ENCODE measurements around the gene UNC13D. TPM values are rescaled to one million over a fixed set of nuclear protein-coding genes. Genes with fewer than 3 reads are reported as not detected.

UNC13D gene
- total and polyA plus RNA-seq, 9 of the 15 experiments (the other 6 are each of a cell fraction or from before 2014, with no cell fraction given): 0.86 to 244 (median 69.2) TPM

GRCh38 chr17:75785016-75785890 lies 59.0 kb downstream of the UNC13D start (continued):
- TF ChIP-seq, protein P1, sequence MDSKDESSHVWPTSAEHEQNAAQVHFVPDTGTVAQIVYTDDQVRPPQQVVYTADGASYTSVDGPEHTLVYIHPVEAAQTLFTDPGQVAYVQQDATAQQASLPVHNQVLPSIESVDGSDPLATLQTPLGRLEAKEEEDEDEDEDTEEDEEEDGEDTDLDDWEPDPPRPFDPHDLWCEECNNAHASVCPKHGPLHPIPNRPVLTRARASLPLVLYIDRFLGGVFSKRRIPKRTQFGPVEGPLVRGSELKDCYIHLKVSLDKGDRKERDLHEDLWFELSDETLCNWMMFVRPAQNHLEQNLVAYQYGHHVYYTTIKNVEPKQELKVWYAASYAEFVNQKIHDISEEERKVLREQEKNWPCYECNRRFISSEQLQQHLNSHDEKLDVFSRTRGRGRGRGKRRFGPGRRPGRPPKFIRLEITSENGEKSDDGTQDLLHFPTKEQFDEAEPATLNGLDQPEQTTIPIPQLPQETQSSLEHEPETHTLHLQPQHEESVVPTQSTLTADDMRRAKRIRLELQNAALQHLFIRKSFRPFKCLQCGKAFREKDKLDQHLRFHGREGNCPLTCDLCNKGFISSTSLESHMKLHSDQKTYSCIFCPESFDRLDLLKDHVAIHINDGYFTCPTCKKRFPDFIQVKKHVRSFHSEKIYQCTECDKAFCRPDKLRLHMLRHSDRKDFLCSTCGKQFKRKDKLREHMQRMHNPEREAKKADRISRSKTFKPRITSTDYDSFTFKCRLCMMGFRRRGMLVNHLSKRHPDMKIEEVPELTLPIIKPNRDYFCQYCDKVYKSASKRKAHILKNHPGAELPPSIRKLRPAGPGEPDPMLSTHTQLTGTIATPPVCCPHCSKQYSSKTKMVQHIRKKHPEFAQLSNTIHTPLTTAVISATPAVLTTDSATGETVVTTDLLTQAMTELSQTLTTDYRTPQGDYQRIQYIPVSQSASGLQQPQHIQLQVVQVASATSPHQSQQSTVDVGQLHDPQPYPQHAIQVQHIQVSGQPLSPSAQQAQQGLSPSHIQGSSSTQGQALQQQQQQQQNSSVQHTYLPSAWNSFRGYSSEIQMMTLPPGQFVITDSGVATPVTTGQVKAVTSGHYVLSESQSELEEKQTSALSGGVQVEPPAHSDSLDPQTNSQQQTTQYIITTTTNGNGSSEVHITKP (IDR thresholded peaks at IDR 0.05; ENCODE audit: partially characterized antibody): no peak
- TF ChIP-seq PTRF (tag; IDR thresholded peaks at IDR 0.05) (peak; percentile 86), KAT8 (IDR thresholded peaks at IDR 0.05; ENCODE audit: low read depth) (no peak), GTF3C2 (IDR thresholded peaks at IDR 0.05; ENCODE audit: borderline replicate concordance, extremely low read depth, insufficient read length) (no peak), HMG20A (CRISPR knock-in tag; conservative IDR thresholded peaks at IDR 0.05) (peak; percentile 71; the same call in 1 of the 2 replicates), ELF4 (CRISPR knock-in tag; IDR thresholded peaks at IDR 0.05) (peak; percentile 54; the same call in 1 of the 2 replicates), SMAD4 (CRISPR knock-in tag; conservative IDR thresholded peaks at IDR 0.05) (peak; percentile 90), DMBX1 (CRISPR knock-in tag; IDR thresholded peaks at IDR 0.05; ENCODE audit: borderline replicate concordance) (peak; percentile 96), NFRKB (IDR thresholded peaks at IDR 0.05; ENCODE audit: low read depth) (peak; percentile 99), ZC3H4 (CRISPR knock-in tag; IDR thresholded peaks at IDR 0.05; ENCODE audit: borderline replicate concordance) (peak; percentile 98), CTBP1 (IDR thresholded peaks at IDR 0.05; ENCODE audit: borderline replicate concordance) (0 out of 2 replicates have a peak, but pooled peaks have one; percentile 51), CHD2 (IDR thresholded peaks at IDR 0.05; ENCODE audit: low read depth, low read length) (peak; percentile 61; the same call in 1 of the 2 replicates), ZC3H11A (IDR thresholded peaks at IDR 0.05; ENCODE audit: low read depth, low read length) (no peak), MNT (conservative IDR thresholded peaks at IDR 0.05) (peak; percentile 2 to 64; a peak in 1 of 4 replicates)
- TF ChIP-seq, protein P2, sequence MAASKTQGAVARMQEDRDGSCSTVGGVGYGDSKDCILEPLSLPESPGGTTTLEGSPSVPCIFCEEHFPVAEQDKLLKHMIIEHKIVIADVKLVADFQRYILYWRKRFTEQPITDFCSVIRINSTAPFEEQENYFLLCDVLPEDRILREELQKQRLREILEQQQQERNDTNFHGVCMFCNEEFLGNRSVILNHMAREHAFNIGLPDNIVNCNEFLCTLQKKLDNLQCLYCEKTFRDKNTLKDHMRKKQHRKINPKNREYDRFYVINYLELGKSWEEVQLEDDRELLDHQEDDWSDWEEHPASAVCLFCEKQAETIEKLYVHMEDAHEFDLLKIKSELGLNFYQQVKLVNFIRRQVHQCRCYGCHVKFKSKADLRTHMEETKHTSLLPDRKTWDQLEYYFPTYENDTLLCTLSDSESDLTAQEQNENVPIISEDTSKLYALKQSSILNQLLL (CRISPR knock-in tag; IDR thresholded peaks at IDR 0.05; ENCODE audit: borderline replicate concordance): no peak
- TF ChIP-seq, protein P3, sequence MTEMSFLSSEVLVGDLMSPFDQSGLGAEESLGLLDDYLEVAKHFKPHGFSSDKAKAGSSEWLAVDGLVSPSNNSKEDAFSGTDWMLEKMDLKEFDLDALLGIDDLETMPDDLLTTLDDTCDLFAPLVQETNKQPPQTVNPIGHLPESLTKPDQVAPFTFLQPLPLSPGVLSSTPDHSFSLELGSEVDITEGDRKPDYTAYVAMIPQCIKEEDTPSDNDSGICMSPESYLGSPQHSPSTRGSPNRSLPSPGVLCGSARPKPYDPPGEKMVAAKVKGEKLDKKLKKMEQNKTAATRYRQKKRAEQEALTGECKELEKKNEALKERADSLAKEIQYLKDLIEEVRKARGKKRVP (CRISPR knock-in tag; IDR thresholded peaks at IDR 0.05): peak; percentile 51; the same call in 1 of the 2 replicates
